ENCODE results near the gene KPNA3.
"Not testable (repeated sequence)": the region's sequence is repeated elsewhere in the genome, so short reads cannot be mapped to it uniquely, and the experiment has no call there.

DNA sequence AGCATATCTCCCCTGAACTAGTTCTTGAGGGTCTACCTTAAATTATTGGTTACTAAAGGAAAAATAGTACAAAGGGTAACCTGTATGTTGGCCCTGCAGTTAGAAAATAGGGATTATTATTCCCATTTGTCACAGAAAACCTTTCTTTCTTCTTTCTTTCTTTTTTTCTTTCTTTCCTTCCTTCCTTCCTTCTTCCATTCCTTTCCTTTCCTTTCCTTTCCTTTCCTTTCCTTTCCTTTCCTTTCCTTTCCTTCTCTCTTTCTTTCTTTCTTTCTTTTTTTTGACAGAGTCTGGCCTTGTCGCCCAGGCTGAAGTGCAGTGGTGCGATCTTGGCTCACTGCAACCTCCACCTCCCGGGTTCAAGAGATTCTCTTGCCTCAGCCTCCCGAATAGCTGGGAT, 23.6 kb upstream of the KPNA3 start:
- TF ChIP-seq, protein P1, sequence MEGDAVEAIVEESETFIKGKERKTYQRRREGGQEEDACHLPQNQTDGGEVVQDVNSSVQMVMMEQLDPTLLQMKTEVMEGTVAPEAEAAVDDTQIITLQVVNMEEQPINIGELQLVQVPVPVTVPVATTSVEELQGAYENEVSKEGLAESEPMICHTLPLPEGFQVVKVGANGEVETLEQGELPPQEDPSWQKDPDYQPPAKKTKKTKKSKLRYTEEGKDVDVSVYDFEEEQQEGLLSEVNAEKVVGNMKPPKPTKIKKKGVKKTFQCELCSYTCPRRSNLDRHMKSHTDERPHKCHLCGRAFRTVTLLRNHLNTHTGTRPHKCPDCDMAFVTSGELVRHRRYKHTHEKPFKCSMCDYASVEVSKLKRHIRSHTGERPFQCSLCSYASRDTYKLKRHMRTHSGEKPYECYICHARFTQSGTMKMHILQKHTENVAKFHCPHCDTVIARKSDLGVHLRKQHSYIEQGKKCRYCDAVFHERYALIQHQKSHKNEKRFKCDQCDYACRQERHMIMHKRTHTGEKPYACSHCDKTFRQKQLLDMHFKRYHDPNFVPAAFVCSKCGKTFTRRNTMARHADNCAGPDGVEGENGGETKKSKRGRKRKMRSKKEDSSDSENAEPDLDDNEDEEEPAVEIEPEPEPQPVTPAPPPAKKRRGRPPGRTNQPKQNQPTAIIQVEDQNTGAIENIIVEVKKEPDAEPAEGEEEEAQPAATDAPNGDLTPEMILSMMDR (IDR thresholded peaks at IDR 0.05): not testable (repeated sequence)
- TF ChIP-seq, protein P2, sequence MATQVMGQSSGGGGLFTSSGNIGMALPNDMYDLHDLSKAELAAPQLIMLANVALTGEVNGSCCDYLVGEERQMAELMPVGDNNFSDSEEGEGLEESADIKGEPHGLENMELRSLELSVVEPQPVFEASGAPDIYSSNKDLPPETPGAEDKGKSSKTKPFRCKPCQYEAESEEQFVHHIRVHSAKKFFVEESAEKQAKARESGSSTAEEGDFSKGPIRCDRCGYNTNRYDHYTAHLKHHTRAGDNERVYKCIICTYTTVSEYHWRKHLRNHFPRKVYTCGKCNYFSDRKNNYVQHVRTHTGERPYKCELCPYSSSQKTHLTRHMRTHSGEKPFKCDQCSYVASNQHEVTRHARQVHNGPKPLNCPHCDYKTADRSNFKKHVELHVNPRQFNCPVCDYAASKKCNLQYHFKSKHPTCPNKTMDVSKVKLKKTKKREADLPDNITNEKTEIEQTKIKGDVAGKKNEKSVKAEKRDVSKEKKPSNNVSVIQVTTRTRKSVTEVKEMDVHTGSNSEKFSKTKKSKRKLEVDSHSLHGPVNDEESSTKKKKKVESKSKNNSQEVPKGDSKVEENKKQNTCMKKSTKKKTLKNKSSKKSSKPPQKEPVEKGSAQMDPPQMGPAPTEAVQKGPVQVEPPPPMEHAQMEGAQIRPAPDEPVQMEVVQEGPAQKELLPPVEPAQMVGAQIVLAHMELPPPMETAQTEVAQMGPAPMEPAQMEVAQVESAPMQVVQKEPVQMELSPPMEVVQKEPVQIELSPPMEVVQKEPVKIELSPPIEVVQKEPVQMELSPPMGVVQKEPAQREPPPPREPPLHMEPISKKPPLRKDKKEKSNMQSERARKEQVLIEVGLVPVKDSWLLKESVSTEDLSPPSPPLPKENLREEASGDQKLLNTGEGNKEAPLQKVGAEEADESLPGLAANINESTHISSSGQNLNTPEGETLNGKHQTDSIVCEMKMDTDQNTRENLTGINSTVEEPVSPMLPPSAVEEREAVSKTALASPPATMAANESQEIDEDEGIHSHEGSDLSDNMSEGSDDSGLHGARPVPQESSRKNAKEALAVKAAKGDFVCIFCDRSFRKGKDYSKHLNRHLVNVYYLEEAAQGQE (IDR thresholded peaks at IDR 0.05; ENCODE audit: insufficient read depth in 1 of 2, low read depth in 2 of 2, low read length in 1 of 2): not testable (repeated sequence)
- not testable (repeated sequence) for TF ChIP-seq POLR2AphosphoS5 (IDR thresholded peaks at IDR 0.05; ENCODE audit: low read depth, low read length); TCF7L2 (IDR thresholded peaks at IDR 0.05; ENCODE audit: low read depth, low read length); SIN3A (IDR thresholded peaks at IDR 0.05; ENCODE audit: borderline replicate concordance, insufficient read depth, low read depth, low read length)

Data from Panc1 (cell line).